BJ (cell line): ENCODE results near the gene SMG7. TPM values are rescaled to one million over a fixed set of nuclear protein-coding genes. Genes with fewer than 3 reads are reported as not detected.

Experiments
- CTCF ChIA-PET: fragments of 350-600 bp; formaldehyde crosslinking; extraction: SDS; loops from one replicate; lab custom pipeline; 2021; ENCODE audit warnings: antibody characterized with exemption, inconsistent platforms; lab: Yijun Ruan, JAX
- POLR2A ChIA-PET: fragments of 300-600 bp; sonication (Branson Sonifier 250); formaldehyde crosslinking; extraction: SDS; loops from one replicate; lab custom pipeline; 2021; ENCODE audit warnings: antibody characterized with exemption; lab: Charles Lee
- DNase-seq: peaks from one replicate; pipeline ENCODE4 v3.0.0-alpha.2; 2011; ENCODE audit warnings: low read depth
- H3K27me3 ChIP-seq: 2 replicates; pipeline ENCODE4 v1.6.0; 2011; ENCODE audit warnings: low read length; ENCODE audit not compliant: control insufficient read depth, insufficient read depth
- H3K36me3 ChIP-seq: 2 replicates; pipeline ENCODE4 v1.5.1; 2011; ENCODE audit warnings: low read length; ENCODE audit not compliant: control insufficient read depth, insufficient read depth
- H3K4me3 ChIP-seq: 2 replicates; pipeline ENCODE4 v1.5.1; 2011; ENCODE audit warnings: low read depth, mild to moderate bottlenecking, control low read depth, low read length
- polyA plus RNA-seq: library from polyadenylated mRNA; depleted of rRNA; stranded (reverse); fragments of >200 nt; gene quantifications from 2 replicates; pipeline ENCODE4 v1.2.3, GENCODE V29; 2011
- TF ChIP-seq, protein P1 (sequence below): IDR thresholded peaks from 2 replicates; pipeline ENCODE4 v1.5.1; 2011; ENCODE audit warnings: low read depth, mild to moderate bottlenecking, control low read depth, inconsistent platforms, low read length, moderate library complexity; ENCODE audit not compliant: insufficient read depth

Gene SMG7
- polyA plus RNA-seq, 1 experiment, result 26.1 TPM

DNA sequence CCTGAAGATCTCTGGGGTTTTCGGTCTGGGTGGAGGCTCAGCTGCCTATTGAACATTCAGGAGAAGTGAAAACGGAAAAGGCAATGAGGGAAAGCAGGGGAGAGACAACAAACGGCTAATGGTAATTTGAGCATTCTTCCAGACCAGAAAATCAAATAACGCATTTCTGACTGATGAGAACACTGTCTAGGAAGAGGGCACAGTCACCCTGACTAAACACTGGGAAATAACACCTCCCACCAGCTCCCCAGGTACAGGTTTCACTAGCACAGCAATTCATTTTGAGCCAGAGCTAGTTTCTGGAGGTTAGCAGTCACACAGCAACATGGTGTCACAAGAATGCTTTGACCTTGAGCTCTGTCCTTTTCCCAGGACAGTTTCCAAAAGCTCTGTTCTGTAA, 96.8 kb downstream of the SMG7 start:
- Histone ChIP-seq H3K4me3 (no peak overlapping the region), H3K36me3 (no peaks in the 10 kb centered on the region), H3K27me3 (no peaks in the 10 kb centered on the region)
- no peak for DNase-seq
- ChIA-PET POLR2A (no interaction called here), CTCF (interaction anchor here (1.2 to 1.6 kb wide), 3 partner anchors 11 to 115 kb away, joined by 3 to 4 read pairs (median 4); no protein-coding TSS in a partner anchor)
- TF ChIP-seq, protein P1, sequence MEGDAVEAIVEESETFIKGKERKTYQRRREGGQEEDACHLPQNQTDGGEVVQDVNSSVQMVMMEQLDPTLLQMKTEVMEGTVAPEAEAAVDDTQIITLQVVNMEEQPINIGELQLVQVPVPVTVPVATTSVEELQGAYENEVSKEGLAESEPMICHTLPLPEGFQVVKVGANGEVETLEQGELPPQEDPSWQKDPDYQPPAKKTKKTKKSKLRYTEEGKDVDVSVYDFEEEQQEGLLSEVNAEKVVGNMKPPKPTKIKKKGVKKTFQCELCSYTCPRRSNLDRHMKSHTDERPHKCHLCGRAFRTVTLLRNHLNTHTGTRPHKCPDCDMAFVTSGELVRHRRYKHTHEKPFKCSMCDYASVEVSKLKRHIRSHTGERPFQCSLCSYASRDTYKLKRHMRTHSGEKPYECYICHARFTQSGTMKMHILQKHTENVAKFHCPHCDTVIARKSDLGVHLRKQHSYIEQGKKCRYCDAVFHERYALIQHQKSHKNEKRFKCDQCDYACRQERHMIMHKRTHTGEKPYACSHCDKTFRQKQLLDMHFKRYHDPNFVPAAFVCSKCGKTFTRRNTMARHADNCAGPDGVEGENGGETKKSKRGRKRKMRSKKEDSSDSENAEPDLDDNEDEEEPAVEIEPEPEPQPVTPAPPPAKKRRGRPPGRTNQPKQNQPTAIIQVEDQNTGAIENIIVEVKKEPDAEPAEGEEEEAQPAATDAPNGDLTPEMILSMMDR, result no peak

DNA sequence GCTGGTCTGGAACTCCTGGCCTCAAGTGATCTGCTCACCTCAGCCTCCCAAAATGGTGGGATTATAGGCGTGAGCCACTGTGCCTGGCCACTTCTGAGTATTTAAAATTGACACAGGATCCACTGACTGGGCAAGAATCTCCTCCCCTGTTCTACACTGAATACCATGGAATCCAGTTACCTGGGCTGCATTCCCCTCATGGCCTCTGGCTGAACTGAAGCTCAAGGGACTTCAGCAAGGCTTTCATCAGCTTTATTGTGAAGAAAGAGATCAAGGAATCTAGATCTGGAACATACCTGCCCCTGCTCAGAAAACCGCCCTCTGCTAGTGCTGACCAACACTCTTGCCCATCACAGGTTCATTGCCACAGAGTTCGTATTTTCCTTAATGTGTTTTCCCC, 97.5 kb downstream of the SMG7 start:
- no peaks in the 10 kb centered on the region for H3K27me3 ChIP-seq
- H3K36me3 ChIP-seq, result no peaks in the 10 kb centered on the region
- CTCF ChIA-PET, result interaction anchor here (0.6 to 1.5 kb wide), 3 partner anchors 9 to 114 kb away, joined by 4 to 5 read pairs (median 4); no protein-coding TSS in a partner anchor
- DNase-seq, result no peak
- H3K4me3 ChIP-seq, result no peak overlapping the region
- POLR2A ChIA-PET, result no interaction called here
- TF ChIP-seq, protein P1, result no peak

DNA sequence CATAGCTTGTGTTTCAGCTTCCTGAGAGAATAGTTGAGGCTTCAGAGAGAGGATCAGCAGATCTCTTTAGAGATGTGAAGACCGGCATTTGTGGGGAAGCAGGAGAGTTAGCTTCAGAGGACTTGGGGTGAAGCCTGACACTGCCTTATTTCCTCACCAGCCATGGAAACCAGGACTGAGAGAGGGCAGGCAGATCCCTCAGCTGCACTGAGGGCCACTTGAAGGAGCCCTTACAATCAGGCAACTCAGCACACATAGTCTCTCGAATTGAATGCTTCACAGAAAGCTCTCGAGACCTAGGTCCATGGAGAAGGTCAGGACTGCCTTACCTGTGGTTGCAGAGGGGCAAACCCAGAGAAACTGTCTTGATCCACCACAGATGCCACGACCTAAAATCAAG, 98.2 kb downstream of the SMG7 start:
- POLR2A ChIA-PET, result no interaction called here
- DNase-seq, result no peak
- no peaks in the 10 kb centered on the region for H3K27me3 ChIP-seq
- TF ChIP-seq, protein P1, result no peak
- CTCF ChIA-PET, result interaction anchor here (0.6 to 1.5 kb wide), 3 partner anchors 8 to 115 kb away, joined by 4 to 5 read pairs (median 4); no protein-coding TSS in a partner anchor
- H3K36me3 ChIP-seq, result no peaks in the 10 kb centered on the region
- H3K4me3 ChIP-seq, result no peak overlapping the region

DNA sequence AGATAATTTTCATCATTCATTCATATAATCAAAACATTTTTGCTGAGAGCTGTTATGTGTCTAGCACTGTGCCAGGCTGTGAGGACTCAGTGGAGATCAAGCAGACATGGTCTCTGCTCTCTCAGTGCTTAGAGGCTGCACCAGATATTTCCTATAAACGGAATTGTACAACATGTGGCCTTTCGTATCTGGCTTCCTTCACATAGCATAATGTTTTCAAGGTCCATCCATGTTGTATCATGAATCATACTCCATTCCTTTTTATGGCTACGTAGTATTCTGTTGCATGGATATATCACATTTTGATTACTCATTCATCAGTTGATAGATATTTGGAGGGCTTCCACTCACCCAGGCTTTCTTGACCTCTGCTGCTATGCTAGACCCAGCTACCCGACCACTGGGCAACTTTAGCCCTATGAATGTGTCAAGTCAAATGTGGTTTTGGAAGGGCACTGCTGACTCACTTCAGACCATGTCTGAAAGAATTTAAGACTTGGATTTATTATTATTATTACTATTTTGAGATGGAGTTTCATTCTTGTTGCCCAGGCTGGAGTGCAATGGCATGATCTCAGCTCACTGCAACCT, 99.5 kb downstream of the SMG7 start:
- no peaks in the 10 kb centered on the region for H3K36me3 ChIP-seq
- no peaks in the 10 kb centered on the region for H3K27me3 ChIP-seq
- ChIA-PET CTCF (interaction anchor here (0.6 to 1.3 kb wide), 2 partner anchors 62 to 97 kb away, joined by 3 read pairs; no protein-coding TSS in a partner anchor), POLR2A (no interaction called here)
- H3K4me3 ChIP-seq, result no peak overlapping the region
- TF ChIP-seq, protein P1, result no peak
- no peak for DNase-seq

DNA sequence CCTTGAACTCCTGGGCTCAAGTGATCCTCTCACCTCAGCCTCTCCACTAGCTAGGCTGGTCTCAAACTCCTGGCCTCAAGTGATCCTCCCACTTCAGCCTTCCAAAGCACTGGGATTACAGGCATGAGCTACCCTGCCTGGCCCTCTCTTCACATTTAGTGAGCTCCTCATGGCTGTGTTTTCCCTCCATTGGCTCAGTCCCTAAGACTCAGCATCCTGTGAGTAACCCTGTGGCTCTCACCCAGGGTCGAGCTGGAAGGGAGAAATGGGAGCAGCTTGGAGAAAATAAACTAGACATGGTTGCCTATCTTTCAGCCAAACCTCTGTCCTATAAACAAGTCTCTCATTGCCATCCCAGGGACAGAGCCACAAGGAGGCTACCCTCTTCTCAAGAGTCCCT, 100.4 kb downstream of the SMG7 start:
- Histone ChIP-seq H3K27me3 (no peaks in the 10 kb centered on the region), H3K4me3 (no peak overlapping the region), H3K36me3 (no peaks in the 10 kb centered on the region)
- TF ChIP-seq, protein P1, result no peak
- ChIA-PET CTCF (interaction anchor here (0.6 to 1.5 kb wide), 4 partner anchors 10 to 113 kb away, joined by 3 to 6 read pairs (median 3); no protein-coding TSS in a partner anchor), POLR2A (no interaction called here)
- no peak for DNase-seq
